Measurements from ENCODE around the gene YBX2.
"Not testable (repeated sequence)": the region's sequence is repeated elsewhere in the genome, so short reads cannot be mapped to it uniquely, and the experiment has no call there.

The YBX2 gene

GRCh38 chr17:7334938-7335538 lies 40.6 kb upstream of the YBX2 start:
- no peak for DNase-seq (ENCODE audit: low read depth)
- no peak for TF ChIP-seq CTCF (IDR thresholded peaks at IDR 0.05; ENCODE audit: control insufficient read depth, extremely low read depth, insufficient read depth)
- H3K4me3 ChIP-seq (ENCODE audit: low read depth, low read length): no peak overlapping the region

- not testable (repeated sequence) for DNase-seq (ENCODE audit: low read depth); H3K4me3 ChIP-seq (ENCODE audit: low read depth, low read length)
These were observed 38.2 kb upstream of the YBX2 start for GRCh38 chr17:7332600-7333069.

GRCh38 chr17:7332111-7332510 lies 37.7 kb upstream of the YBX2 start:
- H3K4me3 ChIP-seq (ENCODE audit: low read depth, low read length): no peak overlapping the region
- TF ChIP-seq CTCF (IDR thresholded peaks at IDR 0.05; ENCODE audit: control insufficient read depth, extremely low read depth, insufficient read depth): no peak

GRCh38 chr17:7330638-7331015 lies 36.2 kb upstream of the YBX2 start:
- H3K4me3 ChIP-seq (ENCODE audit: low read depth, low read length): peak overlapping the region; percentile 82
- no peak for TF ChIP-seq CTCF (IDR thresholded peaks at IDR 0.05; ENCODE audit: control insufficient read depth, extremely low read depth, insufficient read depth)
- no peak for DNase-seq (ENCODE audit: low read depth)

More at GRCh38 chr17:7332111-7332510, 37.7 kb upstream of the YBX2 start:
- no peak for DNase-seq (ENCODE audit: low read depth)

GRCh38 chr17:7329997-7330637 lies 35.7 kb upstream of the YBX2 start:
- TF ChIP-seq CTCF (IDR thresholded peaks at IDR 0.05; ENCODE audit: control insufficient read depth, extremely low read depth, insufficient read depth): no peak

GRCh38 chr17:7329374-7329996 lies 35.0 kb upstream of the YBX2 start:
- H3K4me3 ChIP-seq (ENCODE audit: low read depth, low read length): peak overlapping the region; percentile 82
- TF ChIP-seq CTCF (IDR thresholded peaks at IDR 0.05; ENCODE audit: control insufficient read depth, extremely low read depth, insufficient read depth): no peak
- DNase-seq (ENCODE audit: low read depth): peak; percentile 97

More at GRCh38 chr17:7329997-7330637, 35.7 kb upstream of the YBX2 start:
- no peak for DNase-seq (ENCODE audit: low read depth)
- peak overlapping the region; percentile 82 for H3K4me3 ChIP-seq (ENCODE audit: low read depth, low read length)

- H3K4me3 ChIP-seq (ENCODE audit: low read depth, low read length): peak within 1 kb of the TSS; percentile 82
- TF ChIP-seq CTCF (IDR thresholded peaks at IDR 0.05; ENCODE audit: control insufficient read depth, extremely low read depth, insufficient read depth): no peak
- DNase-seq (ENCODE audit: low read depth): no peak
These were observed 34.5 kb upstream of the YBX2 start, which contains the start of gene NEURL4 for GRCh38 chr17:7328840-7329373. Gene NEURL4, minus strand, starts transcription at chr17:7329335. Its CDS starts 23 bp downstream, at chr17:7329312.

Measured in LNCaP clone FGC (cell line).